Activated CD4-positive, CD25-positive, alpha-beta regulatory T cell treated with anti-CD3 and anti-CD28 coated beads, Interleukin-2, amount 50 U/mL, for 16 hours (primary cell): ENCODE results near the gene RPS29.

ENCODE experiments used
- DNase-seq: peaks from one replicate; pipeline ENCODE4 v3.0.0-alpha.2; 2020; ENCODE audit warnings: low read depth, low spot score

Gene RPS29

DNA sequence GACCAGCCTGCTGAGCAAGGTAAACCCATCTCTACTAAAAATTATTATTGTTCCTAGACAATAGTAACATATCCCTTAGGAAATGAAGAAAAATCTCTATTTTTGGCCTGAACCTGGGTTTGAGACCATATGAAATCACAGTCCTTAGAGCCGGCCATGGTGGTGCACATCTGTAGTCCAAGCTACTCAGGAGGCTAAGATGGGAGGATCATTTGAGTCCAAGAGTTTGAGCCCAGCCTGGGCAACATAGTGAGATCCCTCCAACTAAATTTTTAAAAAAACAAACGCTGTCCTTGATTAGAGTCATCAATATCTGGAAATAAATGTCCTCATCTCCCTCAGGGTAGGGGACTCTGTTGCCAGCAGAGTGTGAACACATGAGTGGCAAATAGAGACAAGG lies 34.6 kb downstream of the RPS29 start:
- DNase-seq = no peak

DNA sequence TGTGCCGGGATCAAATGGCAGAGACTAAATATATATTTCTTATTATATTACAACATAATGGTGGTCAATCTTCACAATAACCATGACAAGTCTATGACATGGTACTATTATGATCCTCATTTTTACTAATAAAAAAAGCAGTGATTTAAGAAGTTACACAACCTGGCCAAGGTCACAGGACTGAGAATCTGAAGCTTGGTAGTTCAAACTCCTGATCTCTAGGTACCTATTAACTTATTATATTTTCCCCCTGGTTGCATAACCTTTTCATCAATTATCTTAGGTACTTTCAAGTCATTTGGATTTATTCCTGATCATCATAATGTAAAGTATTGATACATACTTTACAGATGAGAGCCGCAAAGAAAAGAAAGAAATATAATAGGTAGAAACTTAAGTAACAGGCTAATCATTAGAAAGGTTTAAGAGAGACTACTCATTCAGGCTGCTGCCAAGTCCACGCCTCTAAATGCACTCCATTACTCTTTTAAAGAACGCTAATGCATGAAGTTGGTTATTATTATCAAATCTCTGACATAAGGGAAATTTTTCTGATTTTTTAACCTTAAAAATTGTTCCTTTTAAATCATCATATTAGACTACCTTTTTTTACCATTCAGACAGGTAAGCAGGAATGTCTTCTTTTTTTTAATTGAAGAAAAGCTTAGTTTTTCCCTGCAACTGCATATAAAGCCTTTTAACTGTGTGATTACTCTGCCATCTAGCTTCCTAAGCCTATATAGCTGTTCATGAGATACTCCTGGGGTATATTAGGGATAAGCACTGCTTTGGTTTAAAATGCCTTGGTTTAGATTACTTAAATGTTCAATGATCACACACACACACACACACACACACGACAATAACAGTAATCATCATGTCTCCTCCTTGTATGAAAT lies 35.6 kb downstream of the RPS29 start:
- no peak for DNase-seq

DNA sequence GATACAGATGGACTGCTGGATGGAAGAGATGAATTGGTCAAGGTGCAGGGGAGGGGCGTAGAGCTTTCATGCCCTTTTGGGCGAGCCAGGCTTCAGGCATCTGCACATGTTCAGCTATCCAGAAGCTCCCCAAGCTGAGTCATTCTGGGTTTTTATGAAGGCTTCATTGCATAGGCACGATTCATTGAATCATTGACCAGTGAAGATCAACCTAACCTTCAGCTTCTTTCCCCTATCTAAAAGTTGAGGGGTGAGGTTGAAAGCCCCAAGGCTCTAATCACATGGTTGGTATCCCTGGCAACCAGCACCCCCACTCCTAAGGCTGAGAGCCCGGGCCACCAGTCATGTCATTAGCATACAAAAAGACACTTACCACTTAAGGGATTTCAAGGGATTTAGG lies 36.3 kb downstream of the RPS29 start:
- no peak for DNase-seq

DNA sequence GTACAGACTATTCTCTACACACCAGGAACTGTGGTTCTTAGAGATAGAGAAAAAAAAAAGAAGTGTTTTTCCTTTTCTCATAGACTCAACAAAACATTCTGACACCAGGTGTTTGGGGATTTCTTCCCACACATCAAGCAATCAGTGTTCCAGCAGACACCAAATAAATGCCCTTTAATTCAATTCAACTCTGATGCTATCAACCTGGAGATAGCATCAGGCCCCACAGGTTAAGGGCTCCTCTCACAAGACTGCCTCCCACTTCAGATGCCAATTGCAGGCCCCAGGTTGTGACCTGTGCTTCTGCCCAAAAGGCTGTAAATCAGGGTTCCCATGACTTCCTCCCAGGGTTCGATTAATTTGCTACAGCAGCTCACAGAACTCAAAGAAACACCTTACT lies 36.7 kb downstream of the RPS29 start:
- DNase-seq = no peak

DNA sequence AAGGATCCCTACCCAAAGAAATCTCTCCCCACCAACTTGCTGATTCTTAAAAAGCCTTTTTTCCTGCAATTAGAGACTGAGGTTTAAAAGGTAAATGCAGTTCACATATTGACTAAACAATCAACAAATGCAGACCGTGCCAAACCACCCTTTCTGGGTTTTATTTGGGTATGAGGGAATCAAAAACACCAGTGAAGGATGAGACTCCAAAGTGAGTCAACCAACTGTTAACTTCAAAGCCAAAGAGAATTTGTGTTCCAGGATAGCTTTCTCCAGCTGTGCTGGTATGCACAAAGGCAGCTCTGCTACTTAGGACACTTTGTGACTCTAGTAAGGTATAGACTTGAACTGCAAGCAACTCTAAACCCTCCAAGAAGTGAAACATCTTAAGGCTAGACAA lies 39.4 kb downstream of the RPS29 start:
- DNase-seq = no peak

DNA sequence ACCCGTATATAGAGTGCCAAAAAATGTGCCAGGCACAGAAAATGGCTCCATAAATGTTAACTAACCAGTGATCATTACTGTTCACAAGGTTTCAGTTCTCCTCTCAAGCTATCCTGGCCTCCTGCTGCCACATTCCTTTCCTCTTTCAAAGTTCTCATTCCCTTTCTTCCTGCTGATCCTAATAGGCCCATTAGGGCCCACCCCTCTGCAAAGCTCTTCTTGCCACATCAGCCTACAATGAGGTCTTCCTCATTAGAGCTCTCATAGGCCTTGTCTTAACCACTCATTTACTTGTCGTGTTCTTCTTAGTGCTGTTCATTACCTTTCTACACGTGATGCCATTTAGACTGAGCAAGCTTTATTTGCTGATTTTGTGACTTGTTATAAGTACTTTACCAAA lies 40.5 kb downstream of the RPS29 start:
- no peak for DNase-seq

DNA sequence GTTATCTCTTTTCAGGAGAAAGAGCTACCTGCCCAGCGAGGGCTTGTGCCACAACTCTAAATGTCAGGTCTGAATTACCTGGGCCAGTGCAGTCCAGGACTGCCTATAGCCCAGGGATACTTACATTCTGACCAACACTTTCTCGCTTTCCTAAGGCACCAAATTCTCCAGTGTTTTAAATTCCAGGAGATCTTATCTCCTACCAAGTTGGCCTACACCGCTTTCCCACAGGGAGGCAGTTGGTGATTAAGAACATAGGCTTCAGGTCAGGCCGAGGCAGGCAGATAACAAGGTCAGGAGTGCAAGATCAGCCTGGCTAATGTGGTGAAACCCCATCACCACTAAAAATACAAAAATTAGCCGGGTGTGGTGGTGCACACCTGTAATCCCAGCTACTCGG lies 41.1 kb downstream of the RPS29 start:
- DNase-seq = no peak

DNA sequence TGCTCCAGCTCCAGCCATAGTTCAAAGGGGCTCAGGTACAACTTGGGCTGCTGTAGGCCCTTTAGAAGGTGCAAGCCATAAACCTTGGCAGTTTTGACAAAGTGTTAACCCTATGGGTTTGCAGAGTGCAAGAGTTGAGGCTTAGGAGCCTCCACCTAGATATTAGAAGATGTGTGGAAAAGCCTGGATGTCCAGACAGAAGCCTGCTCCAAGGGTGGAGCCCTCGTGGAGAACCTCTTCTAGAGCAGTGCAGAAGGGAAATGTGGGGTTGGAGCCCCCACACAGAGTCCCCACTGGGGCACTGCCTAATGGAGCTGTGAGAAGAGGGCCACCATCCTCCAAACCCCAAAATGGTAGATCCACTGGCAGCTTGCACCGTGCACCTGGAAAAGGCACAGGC lies 45.1 kb downstream of the RPS29 start:
- DNase-seq = no peak

DNA sequence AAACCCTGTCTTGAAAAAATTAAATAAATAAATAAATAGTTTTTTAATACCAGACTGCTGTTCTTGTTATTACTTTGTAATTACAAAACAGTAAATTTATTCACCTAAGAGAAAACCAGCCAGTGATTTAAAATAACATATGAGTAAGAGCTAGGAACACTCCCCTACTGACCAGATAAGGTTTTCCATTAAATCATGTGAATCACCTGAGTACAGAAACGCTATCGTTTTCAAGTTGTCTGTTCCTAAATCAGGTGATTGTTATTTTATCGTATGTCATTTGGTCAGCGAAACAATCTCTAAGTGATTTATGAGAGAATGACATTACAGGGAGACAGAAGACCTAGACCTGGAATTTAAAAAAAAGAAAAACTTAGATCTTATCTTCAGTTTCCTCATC lies 47.3 kb downstream of the RPS29 start:
- DNase-seq = no peak
